OCI-LY1 (cell line): ENCODE results near the gene AHCY.
"Not testable (repeated sequence)": the region's sequence is repeated elsewhere in the genome, so short reads cannot be mapped to it uniquely, and the experiment has no call there.

Experiments used
- H2AFZ ChIP-seq: fragments of 200-600 bp; sonication (generic), shearing (Covaris generic); 2 replicates; pipeline ENCODE4 v1.6.0; 2014; ENCODE audit warnings: antibody characterized with exemption, mild to moderate bottlenecking, low read length
- H3F3A ChIP-seq: fragments of 200-600 bp; sonication (generic), shearing (Covaris generic); 2 replicates; pipeline ENCODE4 v1.6.0; 2014; ENCODE audit warnings: mild to moderate bottlenecking, antibody characterized with exemption, low read length, moderate library complexity; ENCODE audit not compliant: insufficient read depth
- H3K27ac ChIP-seq: fragments of 200-600 bp; sonication (generic); 2 replicates; pipeline ENCODE4 v1.5.1; 2014; ENCODE audit warnings: low read length, mixed run types, mild to moderate bottlenecking, low read depth; ENCODE audit not compliant: poor library complexity, severe bottlenecking
- H3K27me3 ChIP-seq: fragments of 200-600 bp; sonication (generic); 2 replicates; pipeline ENCODE4 v1.6.0; 2014; ENCODE audit warnings: antibody characterized with exemption, mild to moderate bottlenecking, low read length, moderate library complexity; ENCODE audit not compliant: insufficient read depth
- H3K36me3 ChIP-seq: fragments of 200-600 bp; sonication (generic); 2 replicates; pipeline ENCODE4 v1.6.1; 2014; ENCODE audit warnings: mild to moderate bottlenecking, antibody characterized with exemption, low read length, moderate library complexity, mixed read lengths; ENCODE audit not compliant: insufficient read depth
- H3K4me1 ChIP-seq: fragments of 200-600 bp; sonication (generic); 2 replicates; pipeline ENCODE4 v1.5.1; 2014; ENCODE audit warnings: mild to moderate bottlenecking, low read length, moderate library complexity; ENCODE audit not compliant: insufficient read depth, severe bottlenecking
- H3K4me2 ChIP-seq: fragments of 200-600 bp; sonication (generic), shearing (Covaris generic); 2 replicates; pipeline ENCODE4 v1.6.1; 2014; ENCODE audit warnings: low read length
- H3K4me3 ChIP-seq: fragments of 200-600 bp; sonication (generic); 2 replicates; pipeline ENCODE4 v1.5.1; 2014; ENCODE audit warnings: low read length, low read depth, mild to moderate bottlenecking, mixed read lengths; ENCODE audit not compliant: poor library complexity, severe bottlenecking
- H3K79me2 ChIP-seq: fragments of 200-600 bp; shearing (Covaris generic); 2 replicates; pipeline ENCODE4 v1.6.1; 2016; ENCODE audit warnings: mixed run types, low read length, mixed read lengths; ENCODE audit not compliant: insufficient read depth
- H3K9ac ChIP-seq: fragments of 200-600 bp; sonication (generic), shearing (Covaris generic); 2 replicates; pipeline ENCODE4 v1.6.1; 2014; ENCODE audit warnings: mild to moderate bottlenecking, low read length, mixed read lengths
- H3K9me2 ChIP-seq: fragments of 200-600 bp; sonication (generic), shearing (Covaris generic); 2 replicates; pipeline ENCODE4 v1.6.1; 2014; ENCODE audit warnings: low read depth, mild to moderate bottlenecking, low read length, mixed read lengths
- H3K9me3 ChIP-seq: fragments of 200-600 bp; shearing (Covaris generic); 2 replicates; pipeline ENCODE4 v1.6.1; 2014; ENCODE audit warnings: low read length, mixed read lengths
- H4K20me1 ChIP-seq: fragments of 200-600 bp; sonication (generic), shearing (Covaris generic); 2 replicates; pipeline ENCODE4 v1.6.0; 2016; ENCODE audit warnings: mild to moderate bottlenecking, low read length; ENCODE audit not compliant: insufficient read depth
- CTCF ChIP-seq: fragments of 200-600 bp; sonication (generic), shearing (Covaris generic); IDR thresholded peaks from 2 replicates; pipeline ENCODE4 v1.5.1; 2017; ENCODE audit warnings: mild to moderate bottlenecking, antibody characterized with exemption, low read length, moderate library complexity, mixed read lengths
- EZH2 ChIP-seq: fragments of 200-600 bp; sonication (generic), shearing (Covaris generic); IDR thresholded peaks from 2 replicates; pipeline ENCODE4 v1.8.0; 2017; ENCODE audit warnings: borderline replicate concordance, mixed run types, mild to moderate bottlenecking, antibody characterized with exemption, low read length, moderate library complexity, mixed read lengths

The AHCY gene

DNA sequence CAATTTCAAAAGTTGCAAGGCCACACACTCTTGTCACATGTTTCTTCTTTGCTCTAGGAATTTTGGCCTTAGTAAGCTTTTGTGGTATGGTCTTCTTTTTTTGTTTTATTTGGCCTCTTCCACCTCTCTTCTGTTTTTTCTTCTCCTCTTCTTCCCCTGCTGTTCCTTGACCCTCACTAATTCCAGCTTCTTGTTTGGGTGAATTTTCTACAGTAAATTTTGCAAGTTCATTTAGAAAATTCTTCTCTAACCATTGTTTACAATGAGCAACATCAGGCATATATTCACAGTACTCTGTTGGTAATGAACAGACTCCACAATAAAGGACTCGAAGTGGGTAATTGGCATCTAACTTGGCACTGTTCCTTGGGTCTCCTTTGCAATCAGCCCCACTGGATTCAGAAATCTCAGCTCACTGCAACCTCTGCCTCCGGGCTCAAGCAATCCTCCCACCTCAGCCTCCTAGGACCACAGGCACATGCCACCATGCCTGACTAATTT lies 57.0 kb downstream of the AHCY start:
- Histone ChIP-seq H3K36me3 (no peaks in the 10 kb centered on the region), H3K9me2 (no peaks in the 10 kb centered on the region), H3K9me3 (no peaks in the 10 kb centered on the region), H3K27ac (no peak overlapping the region), H3K27me3 (no peaks in the 10 kb centered on the region), H2AFZ (no peak overlapping the region), H3K4me2 (no peak overlapping the region), H3K4me3 (no peak overlapping the region), H4K20me1 (no peaks in the 10 kb centered on the region), H3K9ac (no peak overlapping the region), H3K4me1 (peaks cover 34% of the 10 kb centered on the region), H3K79me2 (no peaks in the 10 kb centered on the region), H3F3A (0 out of 2 replicates have a peak, but pooled peaks cover 4% of the 10 kb centered on the region)
- TF ChIP-seq CTCF = no peak
- TF ChIP-seq EZH2 = no peak

GRCh38 chr20:34243377-34243776 lies 59.8 kb downstream of the AHCY start:
- Histone ChIP-seq H3K9me3 (0 out of 2 replicates have a peak, but pooled peaks cover under 1% of the 10 kb centered on the region), H3K9ac (no peak overlapping the region), H3K27ac (peak overlapping the region; percentile 43), H3K4me3 (no peak overlapping the region), H3F3A (0 out of 2 replicates have a peak, but pooled peaks cover 4% of the 10 kb centered on the region), H3K79me2 (no peaks in the 10 kb centered on the region), H3K4me1 (peaks cover 35% of the 10 kb centered on the region), H3K27me3 (no peaks in the 10 kb centered on the region), H4K20me1 (no peaks in the 10 kb centered on the region), H3K9me2 (no peaks in the 10 kb centered on the region), H2AFZ (no peak overlapping the region), H3K36me3 (no peaks in the 10 kb centered on the region; the same call in 1 of the 2 replicates), H3K4me2 (no peak overlapping the region)
- TF ChIP-seq CTCF = no peak
- TF ChIP-seq EZH2 = no peak

DNA sequence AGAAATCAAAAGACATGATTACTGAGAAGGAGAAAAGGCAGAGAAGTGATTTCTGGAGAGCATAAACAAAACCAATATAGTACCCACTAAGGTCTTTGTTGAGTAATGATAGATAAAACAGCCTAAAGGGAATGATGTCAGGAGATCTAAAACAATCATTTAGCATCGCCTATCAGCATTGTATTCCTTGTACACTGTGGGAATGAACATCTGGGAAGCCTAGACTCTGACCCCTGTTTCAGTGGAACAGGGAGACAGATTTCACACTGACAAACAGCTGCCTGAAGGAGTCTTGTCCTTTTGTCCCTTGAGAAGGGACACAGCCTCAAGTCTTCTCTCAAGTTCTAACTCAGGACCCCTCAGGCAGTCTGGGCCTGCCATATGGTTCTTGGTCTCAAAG lies 60.3 kb downstream of the AHCY start:
- H3K36me3 ChIP-seq = no peaks in the 10 kb centered on the region; the same call in 1 of the 2 replicates
- H3K4me2 ChIP-seq = no peak overlapping the region
- no peaks in the 10 kb centered on the region for H3K79me2 ChIP-seq
- H3F3A ChIP-seq = 0 out of 2 replicates have a peak, but pooled peaks cover 4% of the 10 kb centered on the region
- H3K9ac ChIP-seq = 0 out of 2 replicates have a peak overlapping the region, but pooled peaks have one; percentile 11
- TF ChIP-seq EZH2 = no peak
- no peak for TF ChIP-seq CTCF
- no peak overlapping the region for H3K4me3 ChIP-seq
- peak overlapping the region; percentile 43 for H3K27ac ChIP-seq
- no peaks in the 10 kb centered on the region for H3K9me2 ChIP-seq
- H3K27me3 ChIP-seq = no peaks in the 10 kb centered on the region
- peaks cover 5% of the 10 kb centered on the region for H3K9me3 ChIP-seq
- H3K4me1 ChIP-seq = peaks cover 35% of the 10 kb centered on the region
- H4K20me1 ChIP-seq = no peaks in the 10 kb centered on the region
- H2AFZ ChIP-seq = no peak overlapping the region

GRCh38 chr20:34242015-34242414 lies 61.1 kb downstream of the AHCY start:
- Histone ChIP-seq H3K9me3 (peaks cover 12% of the 10 kb centered on the region), H3K4me2 (peak overlapping the region; percentile 49; the same call in 1 of the 2 replicates), H3K4me1 (peaks cover 35% of the 10 kb centered on the region), H3K27ac (peak overlapping the region; percentile 79)
- not testable (repeated sequence) for H3K9me2 ChIP-seq, H2AFZ ChIP-seq, H3K36me3 ChIP-seq, H3F3A ChIP-seq, H3K4me3 ChIP-seq, H4K20me1 ChIP-seq, H3K79me2 ChIP-seq, H3K27me3 ChIP-seq, H3K9ac ChIP-seq
